Measurements from ENCODE around the gene CHRDL2. TPM values are rescaled to one million over a fixed set of nuclear protein-coding genes. Genes with fewer than 3 reads are reported as not detected.

The CHRDL2 gene
- total RNA-seq, 1 experiment from 2014 or later = not detected

Small RNAs within 50 kb of the gene (microRNA-seq; reads per million reads assigned to microRNA genes)
- gene MIR4696 (ENCODE audit: borderline number of aligned reads) = not detected

Other genes with a start within 250 kb of the CHRDL2 start
- gene LIPT2, start 237.7 kb downstream of the CHRDL2 start, total RNA-seq (2021; ENCODE audit: unreplicated experiment) = 3.4 TPM
- gene POLD3, start 138.8 kb downstream of the CHRDL2 start, total RNA-seq (2021; ENCODE audit: unreplicated experiment) = 18.9 TPM
- 22.5 TPM for gene RNF169, start 17.4 kb upstream of the CHRDL2 start, total RNA-seq (2021; ENCODE audit: unreplicated experiment)
- 17.3 TPM for gene XRRA1, start 217.7 kb upstream of the CHRDL2 start, total RNA-seq (2021; ENCODE audit: unreplicated experiment)
- 133 TPM for gene SPCS2, start 217.8 kb upstream of the CHRDL2 start, total RNA-seq (2021; ENCODE audit: unreplicated experiment)

Measured in HCT116 (cell line).